GM21786 (cell line): ENCODE measurements around the gene CENPX.
A peak's percentile ranks its signal among the peaks of the same experiment; 100 is the strongest.
"Not testable (repeated sequence)": the region's sequence is repeated elsewhere in the genome, so short reads cannot be mapped to it uniquely, and the experiment has no call there.

Source experiments
- ATAC-seq: cut with Tn5 transposase; IDR thresholded peaks from one replicate; pipeline ENCODE4 v1.9.1; 2021; ENCODE audit not compliant: unreplicated experiment

Gene CENPX

GRCh38 chr17:81981511-81981910 lies 41.2 kb downstream of the CENPX start:
- ATAC-seq, result not testable (repeated sequence)

GRCh38 chr17:81980707-81981343 lies 41.9 kb downstream of the CENPX start:
- ATAC-seq, result no peak

- no peak for ATAC-seq
Measured at GRCh38 chr17:81980122-81980521, 42.6 kb downstream of the CENPX start.

GRCh38 chr17:81978524-81979298 lies 44.0 kb downstream of the CENPX start:
- no peak for ATAC-seq

DNA sequence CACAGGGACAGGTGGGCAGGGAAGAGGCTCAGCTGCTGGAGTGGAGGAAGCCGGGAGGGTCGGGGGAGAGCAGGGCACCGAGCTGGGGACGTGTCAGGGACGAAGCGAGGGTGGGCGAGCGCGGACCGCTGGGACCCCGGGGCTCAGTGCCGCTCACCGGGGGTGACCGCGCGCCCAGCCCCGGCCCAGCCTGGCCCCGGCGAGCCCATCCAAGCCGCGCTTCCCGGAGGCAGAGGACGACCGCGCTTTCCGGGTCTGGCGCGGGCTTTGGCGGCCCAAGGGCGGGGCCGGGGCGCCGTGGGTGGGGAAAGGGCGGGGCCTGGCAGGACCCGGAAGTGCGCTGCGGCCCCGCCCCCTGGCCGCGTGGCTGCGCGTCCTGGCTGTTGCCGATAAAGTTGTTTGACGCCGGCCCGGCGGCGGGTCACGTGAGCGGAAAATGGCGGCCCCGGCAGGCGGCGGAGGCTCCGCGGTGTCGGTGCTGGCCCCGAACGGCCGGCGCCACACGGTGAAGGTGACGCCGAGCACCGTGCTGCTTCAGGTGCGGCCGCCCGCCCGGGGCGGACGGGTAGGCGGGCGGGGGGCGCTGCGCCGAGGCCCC lies 45.4 kb downstream of the CENPX start, which contains the start of gene ASPSCR1:
TSS of gene ASPSCR1 (plus strand) at position 419 of the 598 bp plus-strand sequence. CDS start at position 437, 18 bp downstream.
- peak; percentile 79 for ATAC-seq

DNA sequence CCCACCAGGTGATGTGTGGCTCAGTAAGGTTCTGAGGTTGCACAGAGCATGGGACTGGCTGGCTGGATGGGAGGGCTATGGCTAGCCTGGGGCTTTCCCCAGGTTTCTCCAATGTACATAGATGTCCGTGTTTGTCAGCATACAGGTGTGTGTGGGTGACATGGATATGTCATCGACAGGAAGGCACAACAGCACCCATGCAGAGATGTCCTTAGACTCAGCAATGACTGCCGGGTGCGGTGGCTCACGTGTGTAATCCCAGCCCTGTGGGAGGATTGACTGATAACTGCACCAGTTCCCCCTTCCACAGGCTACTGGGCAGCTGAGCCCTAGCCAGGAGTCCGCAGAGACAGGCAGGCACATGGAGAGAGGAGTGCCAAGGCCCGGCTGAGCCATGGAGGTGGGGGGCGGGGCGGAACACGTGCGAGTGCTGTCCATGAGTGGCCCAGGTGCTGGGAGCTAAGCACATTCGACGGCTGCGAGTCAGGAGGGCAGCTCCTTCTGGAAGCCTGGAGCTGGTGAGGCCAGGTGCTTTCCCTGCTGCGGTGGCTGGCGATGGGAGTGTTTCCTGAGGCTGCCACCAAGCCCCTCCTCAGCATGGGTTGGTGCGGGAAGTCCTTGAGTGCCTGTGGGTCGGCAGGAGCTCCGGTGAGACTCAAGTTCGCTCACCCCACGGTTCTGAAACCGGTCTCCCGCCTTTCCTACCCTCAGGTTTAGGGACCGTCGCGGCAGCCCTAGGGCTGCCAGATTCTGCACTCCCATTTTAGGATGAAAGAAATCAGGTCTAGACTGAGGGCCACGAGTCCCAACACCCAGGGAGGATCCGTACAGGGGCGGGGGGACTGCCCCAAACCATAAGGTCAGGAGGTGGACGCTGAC lies 46.1 kb downstream of the CENPX start:
- ATAC-seq, result no peak

- ATAC-seq, result no peak
Measured at GRCh38 chr17:81973432-81973831, 49.2 kb downstream of the CENPX start.

DNA sequence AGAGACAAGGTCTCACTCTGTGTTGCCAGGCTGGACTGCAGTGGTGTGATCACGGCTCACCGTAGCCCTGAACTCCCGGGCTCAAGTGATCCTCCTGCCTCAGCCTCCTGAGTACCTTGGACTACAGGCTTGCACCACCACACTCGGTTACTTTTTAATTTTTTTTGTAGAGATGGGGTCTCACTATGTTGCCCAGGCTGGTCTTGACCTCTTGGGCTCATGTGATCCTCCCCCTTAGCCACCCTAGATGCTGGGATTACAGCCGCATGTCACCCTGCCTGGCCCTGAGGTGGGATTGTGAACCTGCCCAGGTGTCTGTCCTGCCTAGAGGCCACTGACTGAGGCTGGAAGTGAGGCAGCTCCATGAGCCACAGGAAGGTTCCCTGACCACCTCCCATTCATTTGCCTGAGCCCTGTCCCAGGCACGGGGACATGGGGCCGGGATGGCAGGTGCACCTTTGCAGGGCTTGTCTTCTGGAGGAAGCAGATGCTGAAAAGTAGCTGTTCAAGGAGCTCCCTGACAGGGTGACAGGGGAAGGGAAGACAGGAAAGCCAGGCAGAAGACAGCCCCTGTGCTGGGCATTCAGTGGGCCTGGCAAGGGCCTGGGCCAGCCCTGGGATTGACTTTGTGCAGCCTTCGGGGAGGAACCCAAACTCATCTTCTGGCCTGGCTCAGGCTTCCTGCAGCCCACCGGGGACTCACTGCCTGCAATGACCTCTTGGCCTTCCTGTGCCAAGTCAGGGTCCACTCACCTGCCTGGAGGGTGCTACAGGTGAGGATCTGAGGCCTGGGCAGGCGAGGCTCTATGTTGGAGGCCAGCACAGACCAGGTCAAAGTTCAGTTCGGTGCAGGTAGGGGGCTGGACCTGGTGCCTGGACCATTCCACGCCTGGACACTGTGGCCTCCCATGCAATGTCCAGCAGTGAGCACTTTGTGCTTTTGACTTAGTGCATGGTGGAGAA lies 53.5 kb downstream of the CENPX start:
- ATAC-seq, result no peak
